RWPE2 (cell line): ENCODE measurements around the gene USP40.

Experiments used
- ATAC-seq: fragments of 200-7000 bp; cut with Tn5 transposase; 3 replicates; pipeline ENCODE4 v1.9.1; 2021; ENCODE audit warnings: low read depth
- DNase-seq: peaks from one replicate; pipeline ENCODE4 v3.0.0-alpha.2; 2020; ENCODE audit warnings: low spot score
- H3K27ac ChIP-seq: fragments of 450-650 bp; 2 replicates; pipeline ENCODE4 v1.5.1; 2017; ENCODE audit warnings: mild to moderate bottlenecking; ENCODE audit not compliant: poor library complexity, severe bottlenecking
- H3K27me3 ChIP-seq: fragments of 250-450 bp; sonication (Bioruptor Pico); 2 replicates; pipeline ENCODE4 v1.5.1; 2021; ENCODE audit warnings: mild to moderate bottlenecking, moderate library complexity; ENCODE audit not compliant: insufficient read depth, poor library complexity, severe bottlenecking
- H3K36me3 ChIP-seq: fragments of 250-450 bp; sonication (Bioruptor Pico); 2 replicates; pipeline ENCODE4 v1.5.1; 2020; ENCODE audit warnings: low read depth, mild to moderate bottlenecking, moderate library complexity
- H3K4me1 ChIP-seq: fragments of 250-450 bp; sonication (Bioruptor Pico); 2 replicates; pipeline ENCODE4 v1.5.1; 2021; ENCODE audit warnings: mild to moderate bottlenecking, moderate library complexity; ENCODE audit not compliant: insufficient read depth, poor library complexity, severe bottlenecking
- H3K4me3 ChIP-seq: fragments of 250-450 bp; sonication (Bioruptor Pico); 2 replicates; pipeline ENCODE4 v1.5.1; 2021; ENCODE audit warnings: mild to moderate bottlenecking, moderate library complexity; ENCODE audit not compliant: severe bottlenecking
- H3K9me3 ChIP-seq: fragments of 250-450 bp; sonication (Bioruptor Pico); 2 replicates; pipeline ENCODE4 v1.5.1; 2021; ENCODE audit warnings: mild to moderate bottlenecking, moderate library complexity; ENCODE audit not compliant: severe bottlenecking
- TF ChIP-seq, protein P1 (sequence below): fragments of 450-650 bp; IDR thresholded peaks from one replicate; pipeline ENCODE4 v1.5.1; 2017; ENCODE audit warnings: mild to moderate bottlenecking, moderate library complexity; ENCODE audit not compliant: poor library complexity, severe bottlenecking

Gene USP40

DNA sequence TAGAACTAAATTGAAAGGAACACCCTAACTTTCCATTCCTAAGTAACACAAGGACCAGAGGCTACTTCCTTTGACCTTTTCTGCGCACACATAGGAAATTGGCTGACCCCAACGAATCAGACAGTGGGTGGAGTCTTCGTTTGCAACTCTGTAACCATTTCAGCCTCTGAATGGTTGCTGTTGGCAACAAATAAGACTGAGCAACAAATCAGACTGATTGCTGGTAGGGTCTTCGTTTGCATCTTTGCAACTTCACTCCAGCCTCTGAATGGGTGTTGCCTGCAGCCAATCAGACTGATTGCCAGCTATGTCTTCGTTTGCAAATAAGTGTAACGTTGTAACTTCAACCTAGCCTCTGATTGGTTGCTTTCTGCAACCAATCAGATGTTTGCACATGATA is 34.6 kb downstream of the USP40 start:
- H3K9me3 ChIP-seq: no peaks in the 10 kb centered on the region
- ATAC-seq (no peak), DNase-seq (no peak)
- H3K4me1 ChIP-seq: no peaks in the 10 kb centered on the region
- no peaks in the 10 kb centered on the region for H3K27me3 ChIP-seq
- H3K4me3 ChIP-seq: no peak overlapping the region
- no peak overlapping the region for H3K27ac ChIP-seq
- TF ChIP-seq, protein P1, sequence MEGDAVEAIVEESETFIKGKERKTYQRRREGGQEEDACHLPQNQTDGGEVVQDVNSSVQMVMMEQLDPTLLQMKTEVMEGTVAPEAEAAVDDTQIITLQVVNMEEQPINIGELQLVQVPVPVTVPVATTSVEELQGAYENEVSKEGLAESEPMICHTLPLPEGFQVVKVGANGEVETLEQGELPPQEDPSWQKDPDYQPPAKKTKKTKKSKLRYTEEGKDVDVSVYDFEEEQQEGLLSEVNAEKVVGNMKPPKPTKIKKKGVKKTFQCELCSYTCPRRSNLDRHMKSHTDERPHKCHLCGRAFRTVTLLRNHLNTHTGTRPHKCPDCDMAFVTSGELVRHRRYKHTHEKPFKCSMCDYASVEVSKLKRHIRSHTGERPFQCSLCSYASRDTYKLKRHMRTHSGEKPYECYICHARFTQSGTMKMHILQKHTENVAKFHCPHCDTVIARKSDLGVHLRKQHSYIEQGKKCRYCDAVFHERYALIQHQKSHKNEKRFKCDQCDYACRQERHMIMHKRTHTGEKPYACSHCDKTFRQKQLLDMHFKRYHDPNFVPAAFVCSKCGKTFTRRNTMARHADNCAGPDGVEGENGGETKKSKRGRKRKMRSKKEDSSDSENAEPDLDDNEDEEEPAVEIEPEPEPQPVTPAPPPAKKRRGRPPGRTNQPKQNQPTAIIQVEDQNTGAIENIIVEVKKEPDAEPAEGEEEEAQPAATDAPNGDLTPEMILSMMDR: no peak
- H3K36me3 ChIP-seq: peaks cover 81% of the 10 kb centered on the region

- H3K36me3 ChIP-seq: peaks cover 73% of the 10 kb centered on the region
- TF ChIP-seq, protein P1: no peak
- H3K4me1 ChIP-seq: no peaks in the 10 kb centered on the region
- H3K27me3 ChIP-seq: no peaks in the 10 kb centered on the region
- DNase-seq (no peak), ATAC-seq (no peak)
- no peaks in the 10 kb centered on the region for H3K9me3 ChIP-seq
- H3K27ac ChIP-seq: no peak overlapping the region
- H3K4me3 ChIP-seq: no peak overlapping the region
Observed at GRCh38 chr2:233530381-233530780, 36.2 kb downstream of the USP40 start.

- no peaks in the 10 kb centered on the region for H3K9me3 ChIP-seq
- DNase-seq (no peak), ATAC-seq (no peak)
- no peaks in the 10 kb centered on the region for H3K27me3 ChIP-seq
- no peaks in the 10 kb centered on the region for H3K4me1 ChIP-seq
- no peak overlapping the region for H3K4me3 ChIP-seq
- peaks cover 75% of the 10 kb centered on the region for H3K36me3 ChIP-seq
- TF ChIP-seq, protein P1: no peak
- H3K27ac ChIP-seq: no peak overlapping the region
Observed at GRCh38 chr2:233528182-233528581, 38.4 kb downstream of the USP40 start.

GRCh38 chr2:233525791-233526190 is 40.8 kb downstream of the USP40 start:
- H3K36me3 ChIP-seq: peaks cover 70% of the 10 kb centered on the region
- DNase-seq: no peak

More at GRCh38 chr2:233525791-233526190, 40.8 kb downstream of the USP40 start:
- Histone ChIP-seq H3K27me3 (no peaks in the 10 kb centered on the region), H3K9me3 (no peaks in the 10 kb centered on the region), H3K4me3 (no peak overlapping the region), H3K4me1 (no peaks in the 10 kb centered on the region), H3K27ac (no peak overlapping the region)
- ATAC-seq: no peak
- TF ChIP-seq, protein P1: no peak
